GM12873 (cell line): ENCODE data around the gene SIRT2.

ENCODE experiments used
- CTCF ChIP-seq: IDR thresholded peaks from 2 replicates; pipeline ENCODE4 v1.5.1; 2012; ENCODE audit warnings: low read depth, mild to moderate bottlenecking, moderate library complexity, low read length, control low read depth; ENCODE audit not compliant: insufficient read depth; ENCODE audit errors: missing control alignments

SIRT2 gene

DNA sequence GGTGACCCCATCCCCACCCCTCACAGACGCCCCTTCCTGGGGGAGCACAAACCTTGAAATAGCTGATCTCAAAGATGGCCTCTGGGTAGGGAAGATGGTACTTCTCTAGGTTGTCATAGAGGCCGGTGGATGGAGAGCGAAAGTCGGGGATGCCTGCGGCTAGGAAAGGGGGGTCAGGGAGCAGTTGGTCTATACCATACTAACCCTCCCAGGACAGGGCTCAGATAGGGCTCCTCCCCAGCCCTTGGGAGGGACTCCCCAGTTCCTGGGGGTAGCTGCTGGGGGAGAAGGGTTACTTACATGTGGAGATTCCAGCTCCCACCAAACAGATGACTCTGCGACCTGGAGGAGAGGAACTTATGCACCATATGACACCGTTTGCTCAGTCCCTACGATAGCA is 9.6 kb downstream of the SIRT2 start:
- TF ChIP-seq CTCF: no peak

- no peak for TF ChIP-seq CTCF
These were observed 10.5 kb downstream of the SIRT2 start for GRCh38 chr19:38888876-38889275.

DNA sequence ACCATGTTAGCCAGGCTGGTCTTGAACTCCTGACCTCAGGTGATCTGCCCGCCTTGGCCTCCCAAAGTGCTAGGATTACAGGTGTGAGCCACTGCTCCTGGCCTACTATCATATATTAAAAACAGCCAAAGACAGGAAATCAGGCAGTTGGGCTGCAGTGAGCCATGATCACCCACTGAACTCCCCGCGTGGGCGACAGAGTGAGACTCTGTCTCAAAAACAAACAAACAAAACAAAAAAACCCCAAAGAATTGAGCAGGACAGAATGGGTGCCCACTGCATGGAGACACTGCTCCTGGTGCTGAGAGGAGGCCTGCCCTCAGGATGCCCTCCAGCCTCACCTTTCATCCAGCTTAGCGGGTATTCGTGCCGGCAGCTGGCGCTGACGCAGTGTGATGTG is 16.1 kb downstream of the SIRT2 start:
- TF ChIP-seq CTCF: no peak

- TF ChIP-seq CTCF: no peak
These were observed 18.4 kb downstream of the SIRT2 start for GRCh38 chr19:38880882-38881609.

DNA sequence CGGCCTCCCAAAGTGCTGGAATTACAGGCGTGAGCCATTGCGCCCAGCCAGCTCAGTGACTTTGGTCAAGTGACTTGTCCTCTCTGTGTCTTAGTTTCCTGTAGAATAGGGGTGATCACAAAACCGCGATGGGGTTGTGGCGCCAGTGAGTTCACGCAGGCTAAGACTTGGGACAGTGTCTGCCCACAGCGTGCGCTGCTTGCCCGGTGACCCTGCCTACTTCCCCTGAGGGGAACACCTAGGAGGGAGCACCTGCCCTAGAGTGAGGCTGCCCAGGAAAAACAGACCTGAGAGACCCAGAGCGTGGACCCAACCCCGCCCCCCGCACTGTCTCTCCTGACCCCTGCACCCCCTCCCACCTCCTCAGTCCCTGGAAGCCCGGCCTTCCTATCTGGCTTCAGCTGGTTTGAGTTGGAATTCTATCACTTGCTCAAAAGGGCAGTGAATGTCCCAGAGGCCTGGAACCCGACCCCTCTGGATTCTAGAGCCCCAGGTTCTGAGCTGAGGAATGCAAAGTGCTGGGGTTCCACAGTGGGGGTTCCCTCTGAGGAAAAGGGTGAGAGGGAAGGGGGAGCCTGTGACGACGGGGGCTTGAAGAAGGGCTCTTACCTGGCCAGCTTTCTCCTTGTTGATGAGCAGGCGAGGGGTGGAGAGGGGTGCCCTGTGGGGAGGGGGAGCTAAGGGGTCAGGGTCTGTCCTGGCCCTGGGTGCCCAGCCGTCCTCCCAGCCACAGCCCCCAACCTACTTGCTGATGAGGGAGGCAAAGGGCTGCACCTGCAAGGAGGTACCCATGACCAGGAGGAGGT is 19.1 kb downstream of the SIRT2 start:
- TF ChIP-seq CTCF: no peak

GRCh38 chr19:38879400-38879751 is 20.0 kb downstream of the SIRT2 start:
- TF ChIP-seq CTCF: no peak

DNA sequence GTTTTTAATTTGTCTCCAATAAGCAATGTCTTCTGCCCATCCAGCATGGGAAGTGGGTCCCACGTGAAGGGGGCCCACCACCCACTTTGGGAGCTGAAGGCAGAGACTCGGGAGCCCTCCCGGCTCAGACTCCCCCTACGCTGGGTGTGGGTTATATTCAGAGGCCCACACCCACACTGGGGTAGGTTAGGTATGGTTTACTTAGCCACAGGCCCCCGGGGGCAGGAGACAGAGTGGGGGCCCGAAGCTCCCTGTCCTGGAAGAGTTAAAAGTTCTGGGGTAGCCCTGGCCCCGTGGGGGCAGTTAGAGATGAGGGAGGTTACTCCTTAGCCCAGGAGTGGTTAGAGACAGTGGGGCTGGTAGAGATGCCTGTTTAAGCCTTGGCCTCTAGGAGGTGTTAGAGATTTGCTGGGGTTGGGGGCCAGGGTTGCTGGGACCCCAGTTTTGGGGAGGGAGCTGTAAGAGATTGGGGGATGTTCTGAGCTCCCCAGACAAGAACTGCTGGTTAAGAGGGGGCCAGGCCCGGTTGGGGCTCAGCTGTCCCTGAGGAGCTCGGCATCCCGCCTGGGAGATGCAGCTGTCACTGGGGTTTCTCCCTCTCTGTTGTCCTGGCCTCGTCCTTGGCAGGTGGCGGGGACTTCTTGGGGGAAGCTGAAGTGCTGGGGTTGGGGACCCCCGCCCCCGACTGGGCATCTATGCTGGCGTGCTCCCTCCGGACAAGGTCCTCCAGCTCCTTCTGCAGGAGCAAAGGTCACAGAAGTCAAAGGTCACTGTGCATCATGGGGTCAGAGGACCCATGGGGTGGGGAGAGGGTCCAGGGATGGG is 20.6 kb downstream of the SIRT2 start:
- peak; percentile 28 for TF ChIP-seq CTCF
